Fibroblast of lung (primary cell): ENCODE measurements around the gene ZBTB34. TPM values are rescaled to one million over a fixed set of nuclear protein-coding genes. Genes with fewer than 3 reads are reported as not detected.

Experiments used
- DNase-seq, 2 donors: peaks; one replicate each; pipeline versions ENCODE4 v3.0.0 to v3.0.0-alpha.2; 2010; ENCODE audit warnings: low read depth in 2 of 2
- H2AFZ ChIP-seq: 2 replicates; pipeline ENCODE4 v1.5.1; 2012; ENCODE audit warnings: low read length, control low read depth, inconsistent platforms
- H3K27ac ChIP-seq: 2 replicates; pipeline ENCODE4 v1.5.1; 2011; ENCODE audit warnings: low read length, control low read depth; ENCODE audit not compliant: insufficient read depth
- H3K27me3 ChIP-seq: 2 replicates; pipeline ENCODE4 v1.5.1; 2011; ENCODE audit warnings: mild to moderate bottlenecking, low read length; ENCODE audit not compliant: control insufficient read depth, insufficient read depth
- H3K36me3 ChIP-seq: 2 replicates; pipeline ENCODE4 v1.5.1; 2011; ENCODE audit warnings: low read length; ENCODE audit not compliant: control insufficient read depth, insufficient read depth
- H3K4me1 ChIP-seq: 2 replicates; pipeline ENCODE4 v1.5.1; 2011; ENCODE audit warnings: low read length; ENCODE audit not compliant: control insufficient read depth, insufficient read depth; ENCODE audit errors: extremely low read depth
- H3K4me2 ChIP-seq: 2 replicates; pipeline ENCODE4 v1.5.1; 2011; ENCODE audit warnings: low read length, control low read depth; ENCODE audit not compliant: insufficient read depth; ENCODE audit errors: extremely low read depth
- H3K4me3 ChIP-seq, 4 experiments: fragments of 200-600 bp in 1 of 4; sonication (generic) in 1 of 4; replicated peaks in 1 of 4; 2 replicates each; pipeline ENCODE4 v1.5.1; 2011 to 2016; ENCODE audit warnings: low read length in 4 of 4, low read depth in 3 of 4, mild to moderate bottlenecking in 3 of 4, control low read depth in 2 of 4, inconsistent platforms in 1 of 4, mixed read lengths in 1 of 4; ENCODE audit not compliant: insufficient read depth in 1 of 4; ENCODE audit errors: control extremely low read depth in 1 of 4
- H3K79me2 ChIP-seq: 2 replicates; pipeline ENCODE4 v1.5.1; 2012; ENCODE audit warnings: mild to moderate bottlenecking, low read length, inconsistent platforms; ENCODE audit not compliant: control insufficient read depth, insufficient read depth
- H3K9ac ChIP-seq: 2 replicates; pipeline ENCODE4 v1.5.1; 2011; ENCODE audit warnings: mild to moderate bottlenecking, low read length, control low read depth; ENCODE audit not compliant: insufficient read depth
- H3K9me3 ChIP-seq: 2 replicates; pipeline ENCODE4 v1.5.1; 2012; ENCODE audit warnings: low read depth, low read length; ENCODE audit not compliant: control insufficient read depth, insufficient read depth
- H4K20me1 ChIP-seq: 2 replicates; pipeline ENCODE4 v1.5.1; 2011; ENCODE audit warnings: low read length; ENCODE audit not compliant: control insufficient read depth, insufficient read depth; ENCODE audit errors: extremely low read depth
- CTCF ChIP-seq, 2 donors: IDR thresholded peaks in 1 of 2; conservative IDR thresholded peaks in 1 of 2; 1 replicate in 1 of 2; 2 replicates in 1 of 2; pipeline ENCODE4 v1.5.1; 2011 to 2012; ENCODE audit warnings: low read length in 2 of 2, control low read depth in 1 of 2, inconsistent platforms in 1 of 2, low read depth in 1 of 2, mild to moderate bottlenecking in 1 of 2
- EZH2 ChIP-seq: IDR thresholded peaks from 2 replicates; pipeline ENCODE4 v1.5.1; 2012; ENCODE audit warnings: low read length, control low read depth, mild to moderate bottlenecking; ENCODE audit errors: missing control alignments
- polyA plus RNA-seq, 2 donors: library from polyadenylated mRNA; depleted of rRNA in 1 of 2; stranded (reverse) in 1 of 2; unstranded in 1 of 2; fragments of >200 nt; gene quantifications; 2 replicates each; pipeline ENCODE4 v1.2.1, GENCODE V29; 2011 to 2012; ENCODE audit warnings: missing spikeins in 1 of 2
- total RNA-seq: library from RNA; depleted of rRNA; stranded (reverse); fragments of >200 nt; gene quantifications from 2 replicates; pipeline ENCODE4 v1.2.1, GENCODE V29; 2014

Gene ZBTB34
- total and polyA plus RNA-seq, 2 donors (not counting 1 experiment from before 2014, with no cell fraction given) = 6.8 to 7.0 TPM

DNA sequence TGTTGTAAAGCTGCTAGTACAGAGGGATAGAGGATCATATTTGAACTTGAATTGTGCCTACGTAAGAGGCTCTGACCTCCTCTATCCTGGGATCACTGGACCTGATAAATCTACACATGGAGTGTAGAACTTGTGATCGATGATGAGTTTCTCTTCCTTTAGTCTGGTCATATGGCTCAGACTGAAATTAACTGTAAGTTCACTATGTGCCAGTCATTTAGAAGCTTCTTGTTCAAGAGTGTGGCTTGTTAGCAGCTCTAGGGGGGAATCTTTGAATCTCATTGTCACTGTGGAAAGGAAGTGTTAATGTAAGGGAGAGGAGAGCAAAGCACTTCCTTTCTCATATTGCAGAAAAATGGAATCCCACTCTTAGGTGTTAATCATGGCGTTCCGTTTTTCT is 12.1 kb downstream of the ZBTB34 start:
- Histone ChIP-seq H3K4me3 (no peak overlapping the region), H3K27me3 (no peaks in the 10 kb centered on the region), H2AFZ (no peak overlapping the region), H3K79me2 (peaks cover 21% of the 10 kb centered on the region), H3K9me3 (no peaks in the 10 kb centered on the region), H3K4me1 (no peaks in the 10 kb centered on the region), H4K20me1 (no peaks in the 10 kb centered on the region), H3K9ac (no peak overlapping the region), H3K27ac (no peak overlapping the region), H3K36me3 (peaks cover 2% of the 10 kb centered on the region), H3K4me2 (no peak overlapping the region)
- TF ChIP-seq CTCF (conservative IDR thresholded peaks at IDR 0.05 in 1 of 2, IDR thresholded peaks at IDR 0.05 in 1 of 2; ENCODE audit: low read depth in 1 of 2, low read length in 2 of 2) = no peak
- TF ChIP-seq EZH2 = no peak
- DNase-seq = no peak

DNA sequence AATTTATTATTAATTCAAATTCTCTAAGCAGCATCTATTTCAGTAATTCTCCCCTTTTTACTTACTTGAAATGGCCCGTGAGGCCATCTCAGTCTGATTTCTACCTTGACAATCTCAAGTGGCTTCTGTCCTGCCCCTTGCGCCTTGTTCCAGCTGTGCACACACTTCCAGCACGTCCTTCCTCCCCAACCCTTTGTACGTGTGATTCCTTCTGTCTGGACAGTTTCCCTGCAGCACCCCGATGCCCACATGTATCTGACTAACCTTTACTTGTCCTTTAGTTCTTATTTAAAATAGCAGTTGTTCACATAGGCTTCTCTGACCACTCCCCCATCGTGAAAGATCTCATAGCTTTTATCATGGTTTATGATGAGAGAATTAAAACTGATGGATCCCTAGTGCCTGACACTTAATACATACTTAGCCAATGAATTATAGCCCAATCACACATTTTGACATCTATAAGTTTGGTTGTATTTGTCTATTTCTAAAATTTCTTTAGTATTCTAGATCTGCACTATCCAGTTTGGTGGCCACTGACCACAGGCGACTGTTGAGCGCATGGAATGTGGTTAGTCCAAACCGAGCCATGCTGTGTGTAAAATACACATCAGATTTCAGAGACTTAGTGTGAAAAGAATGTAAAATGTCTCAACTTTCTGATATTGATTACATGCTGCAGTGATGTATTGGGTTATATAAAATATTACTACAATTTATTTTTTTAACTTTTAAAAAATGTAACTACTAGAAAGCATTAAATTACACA is 14.3 kb downstream of the ZBTB34 start:
- no peak overlapping the region for H3K9ac ChIP-seq
- peak in 1 of 2 donors; percentile 47 for DNase-seq
- H2AFZ ChIP-seq = no peak overlapping the region
- no peaks in the 10 kb centered on the region for H4K20me1 ChIP-seq
- TF ChIP-seq EZH2 = no peak
- no peak for TF ChIP-seq CTCF (conservative IDR thresholded peaks at IDR 0.05 in 1 of 2, IDR thresholded peaks at IDR 0.05 in 1 of 2; ENCODE audit: low read depth in 1 of 2, low read length in 2 of 2)
- H3K9me3 ChIP-seq = no peaks in the 10 kb centered on the region
- H3K27me3 ChIP-seq = no peaks in the 10 kb centered on the region
- no peaks in the 10 kb centered on the region for H3K36me3 ChIP-seq
- no peak overlapping the region for H3K4me3 ChIP-seq
- peaks cover 4% of the 10 kb centered on the region for H3K79me2 ChIP-seq
- H3K4me1 ChIP-seq = no peaks in the 10 kb centered on the region
- H3K27ac ChIP-seq = no peak overlapping the region
- H3K4me2 ChIP-seq = no peak overlapping the region

DNA sequence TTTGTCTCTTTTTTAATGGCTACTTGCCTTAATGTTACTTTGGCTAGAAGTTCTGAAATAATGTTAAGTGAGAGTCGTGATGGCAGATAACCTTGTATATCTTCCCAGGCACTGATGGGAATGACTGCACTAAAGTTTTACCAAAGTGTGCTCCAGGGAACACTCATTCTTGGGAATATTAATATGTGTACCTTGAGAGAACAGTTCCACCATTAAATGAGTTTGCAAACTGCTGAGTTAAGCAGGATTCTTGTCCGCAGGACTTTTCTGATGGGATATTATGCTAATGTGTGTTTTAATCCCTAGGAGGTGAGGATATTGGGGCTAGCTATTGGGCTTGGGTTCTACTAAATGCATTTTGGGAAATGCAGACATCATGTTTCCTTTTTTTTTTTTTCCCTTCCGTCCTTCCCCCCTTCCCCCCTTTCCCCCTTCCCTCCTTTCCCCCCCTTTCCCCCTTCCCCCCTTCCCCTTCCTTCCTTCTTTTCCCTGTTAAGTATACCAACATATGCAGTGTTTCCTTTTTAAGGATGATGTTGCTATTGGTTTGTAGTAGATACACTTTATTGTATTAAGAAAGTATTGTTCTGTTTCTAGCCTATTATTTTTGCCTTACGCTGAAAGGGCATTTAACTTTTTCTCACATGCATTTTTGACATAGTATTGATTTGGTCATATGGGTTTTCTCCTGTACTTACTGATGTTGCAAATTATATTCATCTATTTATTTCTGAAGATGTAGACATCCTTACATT is 15.5 kb downstream of the ZBTB34 start:
- peaks cover 3% of the 10 kb centered on the region for H3K79me2 ChIP-seq
- no peak overlapping the region for H3K4me2 ChIP-seq
- TF ChIP-seq CTCF (conservative IDR thresholded peaks at IDR 0.05 in 1 of 2, IDR thresholded peaks at IDR 0.05 in 1 of 2; ENCODE audit: low read depth in 1 of 2, low read length in 2 of 2) (no peak), EZH2 (no peak)
- H3K9me3 ChIP-seq = no peaks in the 10 kb centered on the region
- no peaks in the 10 kb centered on the region for H3K4me1 ChIP-seq
- no peak overlapping the region for H3K9ac ChIP-seq
- H4K20me1 ChIP-seq = no peaks in the 10 kb centered on the region
- no peak overlapping the region for H3K4me3 ChIP-seq
- H3K27me3 ChIP-seq = no peaks in the 10 kb centered on the region
- H2AFZ ChIP-seq = no peak overlapping the region
- no peak for DNase-seq
- no peak overlapping the region for H3K27ac ChIP-seq
- H3K36me3 ChIP-seq = peaks cover 2% of the 10 kb centered on the region
